GM21825 (cell line): ENCODE data around the gene GSN.

ENCODE experiments used
- ATAC-seq: cut with Tn5 transposase; IDR thresholded peaks from one replicate; pipeline ENCODE4 v1.9.1; 2021; ENCODE audit warnings: mild to moderate bottlenecking, moderate library complexity; ENCODE audit not compliant: unreplicated experiment

The GSN gene

GRCh38 chr9:121272401-121272948 is 4.5 kb downstream of the GSN start:
- ATAC-seq = no peak

GRCh38 chr9:121273064-121273775 is 5.3 kb downstream of the GSN start:
- no peak for ATAC-seq

GRCh38 chr9:121274851-121275250 is 6.9 kb downstream of the GSN start:
- no peak for ATAC-seq

GRCh38 chr9:121275781-121276658 is 8.1 kb downstream of the GSN start:
- ATAC-seq = no peak

GRCh38 chr9:121277026-121277425 is 9.1 kb downstream of the GSN start:
- no peak for ATAC-seq

- ATAC-seq = no peak
These were observed 9.7 kb downstream of the GSN start for GRCh38 chr9:121277518-121278295.

GRCh38 chr9:121278477-121279261 is 10.7 kb downstream of the GSN start:
- ATAC-seq = no peak

- no peak for ATAC-seq
These were observed 11.9 kb downstream of the GSN start for GRCh38 chr9:121279776-121280388.

GRCh38 chr9:121280715-121281613 is 13.0 kb downstream of the GSN start:
- no peak for ATAC-seq

- no peak for ATAC-seq
These were observed 13.8 kb downstream of the GSN start for GRCh38 chr9:121281614-121282276.

- ATAC-seq = no peak
These were observed 14.5 kb downstream of the GSN start for GRCh38 chr9:121282277-121283079.

GRCh38 chr9:121283080-121283398 is 15.1 kb downstream of the GSN start:
- no peak for ATAC-seq

GRCh38 chr9:121283856-121284732 is 16.1 kb downstream of the GSN start:
- ATAC-seq = no peak

GRCh38 chr9:121284733-121285451 is 16.9 kb downstream of the GSN start:
- no peak for ATAC-seq

- ATAC-seq = no peak
These were observed 18.1 kb downstream of the GSN start for GRCh38 chr9:121285835-121286687.
